Prostate gland (tissue), 2 donors: ENCODE measurements around the gene ZKSCAN8. TPM values are rescaled to one million over a fixed set of nuclear protein-coding genes. Genes with fewer than 3 reads are reported as not detected.
"Not testable (repeated sequence)": the region's sequence is repeated elsewhere in the genome, so short reads cannot be mapped to it uniquely, and the experiment has no call there.

ENCODE experiments used
- DNase-seq: peaks from one replicate; pipeline ENCODE4 v3.0.0-alpha.2; 2019; ENCODE audit warnings: low spot score
- H3K27ac ChIP-seq, 2 donors: fragments of 200-600 bp; sonication (generic); 2 replicates each; pipeline ENCODE4 v1.5.1; 2017 to 2019
- H3K27me3 ChIP-seq: fragments of 200-600 bp; sonication (generic); replicated peaks from 2 replicates; pipeline ENCODE4 v1.5.1; 2019; ENCODE audit not compliant: insufficient read depth
- H3K36me3 ChIP-seq, 2 donors: fragments of 200-600 bp; sonication (generic); 1 replicate in 1 of 2; 2 replicates in 1 of 2; pipeline versions ENCODE4 v1.5.1 to v1.8.1; 2017 to 2019
- H3K4me1 ChIP-seq: fragments of 200-600 bp; sonication (generic); replicated peaks from 2 replicates; pipeline ENCODE4 v1.5.1; 2019
- H3K4me3 ChIP-seq, 2 donors: fragments of 200-600 bp; sonication (generic); 2 replicates each; pipeline ENCODE4 v1.5.1; 2017 to 2019
- H3K9me3 ChIP-seq: fragments of 200-600 bp; sonication (generic); 2 replicates; pipeline ENCODE4 v1.5.1; 2017
- POLR2A ChIP-seq: fragments of 450-650 bp; IDR thresholded peaks from one replicate; pipeline ENCODE4 v1.6.1; 2016; ENCODE audit warnings: antibody characterized with exemption, mild to moderate bottlenecking
- POLR2AphosphoS5 ChIP-seq: sonication (generic); formaldehyde crosslinking; IDR thresholded peaks from one replicate; pipeline ENCODE4 v1.6.1; 2017; ENCODE audit warnings: antibody characterized with exemption
- WGBS: methylation state at CpG from one replicate; pipeline ENCODE4 v1.1.5; 2018; 5-methylcytosine and 5-hydroxymethylcytosine counted together
- intact Hi-C: fragments of 100-400 bp; cut with DNase I; formaldehyde crosslinking; loops from one replicate; pipeline ENCODE4 v1.14.2; 2022
- total RNA-seq, 2 donors: library from RNA; depleted of rRNA; stranded (reverse); fragments of >200 nt; gene quantifications; one replicate each; pipeline ENCODE4 v1.1.0, GENCODE V29; 2016
- TF ChIP-seq, protein P1 (sequence below), 4 experiments: fragments of 200-600 bp in 2 of 4; fragments of 450-650 bp in 2 of 4; sonication (generic) in 2 of 4; IDR thresholded peaks; 1 replicate in 3 of 4; 2 replicates in 1 of 4; pipeline ENCODE4 v1.5.1; 2016 to 2019; ENCODE audit warnings: antibody characterized with exemption in 4 of 4, mild to moderate bottlenecking in 2 of 4, moderate library complexity in 2 of 4

The ZKSCAN8 gene
- 10 to 100 TPM; 20.5 to 39.4 TPM for total RNA-seq

GRCh38 chr6:28141500-28142329, at the start of gene ZKSCAN8:
TSS of gene ZKSCAN8 (plus strand) at chr6:28141883. CDS start at chr6:28148408, 6,525 bp downstream.
- Histone ChIP-seq H3K4me1 (peaks cover 4% of the 10 kb centered on the region), H3K36me3 (no peaks in the 10 kb centered on the region), H3K27ac (peak within 1 kb of the TSS; percentile 65 to 74), H3K9me3 (no peaks in the 10 kb centered on the region), H3K27me3 (no peaks in the 10 kb centered on the region), H3K4me3 (peak within 1 kb of the TSS; percentile 68 to 72)
- intact Hi-C loops: loop anchor here (5.0 kb wide), 1 partner anchor 86 kb away; the partner anchor contains the start of gene ZSCAN9
- DNase-seq: peak; percentile 73
- WGBS: 1% methylated on average over 52 of the region's 52 CpGs
- TF ChIP-seq POLR2A (no peak), POLR2AphosphoS5 (peak; percentile 66)
- TF ChIP-seq, protein P1, sequence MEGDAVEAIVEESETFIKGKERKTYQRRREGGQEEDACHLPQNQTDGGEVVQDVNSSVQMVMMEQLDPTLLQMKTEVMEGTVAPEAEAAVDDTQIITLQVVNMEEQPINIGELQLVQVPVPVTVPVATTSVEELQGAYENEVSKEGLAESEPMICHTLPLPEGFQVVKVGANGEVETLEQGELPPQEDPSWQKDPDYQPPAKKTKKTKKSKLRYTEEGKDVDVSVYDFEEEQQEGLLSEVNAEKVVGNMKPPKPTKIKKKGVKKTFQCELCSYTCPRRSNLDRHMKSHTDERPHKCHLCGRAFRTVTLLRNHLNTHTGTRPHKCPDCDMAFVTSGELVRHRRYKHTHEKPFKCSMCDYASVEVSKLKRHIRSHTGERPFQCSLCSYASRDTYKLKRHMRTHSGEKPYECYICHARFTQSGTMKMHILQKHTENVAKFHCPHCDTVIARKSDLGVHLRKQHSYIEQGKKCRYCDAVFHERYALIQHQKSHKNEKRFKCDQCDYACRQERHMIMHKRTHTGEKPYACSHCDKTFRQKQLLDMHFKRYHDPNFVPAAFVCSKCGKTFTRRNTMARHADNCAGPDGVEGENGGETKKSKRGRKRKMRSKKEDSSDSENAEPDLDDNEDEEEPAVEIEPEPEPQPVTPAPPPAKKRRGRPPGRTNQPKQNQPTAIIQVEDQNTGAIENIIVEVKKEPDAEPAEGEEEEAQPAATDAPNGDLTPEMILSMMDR (IDR thresholded peaks at IDR 0.05): peak in 1 of 4 experiments; percentile 4

GRCh38 chr6:28102222-28102621, 39.5 kb upstream of the ZKSCAN8 start:
- H3K4me3 ChIP-seq, H3K9me3 ChIP-seq, H3K27me3 ChIP-seq, DNase-seq, H3K27ac ChIP-seq, H3K36me3 ChIP-seq, H3K4me1 ChIP-seq, intact Hi-C loops: not testable (repeated sequence)
- WGBS: 76% methylated on average over 7 of the region's 7 CpGs

- H3K36me3 ChIP-seq, H3K9me3 ChIP-seq, H3K4me3 ChIP-seq, DNase-seq, intact Hi-C loops, H3K27ac ChIP-seq, H3K4me1 ChIP-seq, H3K27me3 ChIP-seq: not testable (repeated sequence)
Measured at GRCh38 chr6:28102699-28103098, 39.0 kb upstream of the ZKSCAN8 start.

- TF ChIP-seq, protein P1 (IDR thresholded peaks at IDR 0.05): peak; percentile 18 to 76 (median 40)
- TF ChIP-seq POLR2A (peak; percentile 66), POLR2AphosphoS5 (peak; percentile 82)
- Histone ChIP-seq H3K4me3 (peak overlapping the region; percentile 52 to 61), H3K4me1 (no peaks in the 10 kb centered on the region), H3K27me3 (no peaks in the 10 kb centered on the region), H3K27ac (peak overlapping the region; percentile 87 to 91), H3K9me3 (no peaks in the 10 kb centered on the region), H3K36me3 (no peaks in the 10 kb centered on the region)
- 1% methylated on average over 37 of the region's 54 CpGs for WGBS
- peak; percentile 75 for DNase-seq
- intact Hi-C loops: no loop called here
Measured at GRCh38 chr6:28104392-28105244, 37.1 kb upstream of the ZKSCAN8 start.

DNA sequence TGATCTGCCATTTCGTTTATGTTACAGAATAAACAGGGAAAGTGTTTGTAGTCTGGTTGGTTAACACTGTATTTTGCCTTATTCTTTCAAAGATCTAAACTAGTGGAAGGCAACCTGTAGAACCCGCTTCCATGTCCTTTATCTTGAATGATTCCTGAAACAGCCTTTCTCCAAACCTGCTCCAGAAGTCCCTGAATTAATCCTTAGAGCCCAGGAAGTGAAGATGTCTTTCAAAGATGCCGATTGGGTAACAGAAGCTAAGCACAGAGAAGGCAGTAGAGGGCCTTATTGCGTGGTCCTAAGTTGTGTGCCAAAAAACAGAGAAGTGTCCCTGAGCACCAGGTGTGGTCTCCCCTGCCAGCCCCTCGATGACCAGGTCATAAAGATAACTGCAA, 36.4 kb upstream of the ZKSCAN8 start:
- 18% methylated on average over 5 of the region's 5 CpGs for WGBS
- H3K27ac ChIP-seq: peak overlapping the region; percentile 87 to 91
- no peaks in the 10 kb centered on the region for H3K27me3 ChIP-seq
- TF ChIP-seq POLR2AphosphoS5 (no peak), POLR2A (no peak)
- TF ChIP-seq, protein P1 (IDR thresholded peaks at IDR 0.05): no peak
- H3K4me1 ChIP-seq: no peaks in the 10 kb centered on the region
- H3K4me3 ChIP-seq: peak overlapping the region; percentile 52 to 61
- H3K36me3 ChIP-seq: no peaks in the 10 kb centered on the region
- H3K9me3 ChIP-seq: no peaks in the 10 kb centered on the region
- intact Hi-C loops: no loop called here
- no peak for DNase-seq
